Endodermal cell (in vitro differentiated cells): ENCODE measurements around the gene GALNT14. TPM values are rescaled to one million over a fixed set of nuclear protein-coding genes. Genes with fewer than 3 reads are reported as not detected.

Experiments
- DNase-seq: peaks from one replicate; pipeline ENCODE4 v3.0.0-alpha.2; 2017
- H3K27ac ChIP-seq: 2 replicates; pipeline ENCODE4 v1.5.1; 2013; ENCODE audit warnings: mild to moderate bottlenecking, low read depth, low read length, moderate library complexity
- H3K27me3 ChIP-seq: 2 replicates; pipeline ENCODE4 v1.6.1; 2013; ENCODE audit warnings: mild to moderate bottlenecking, low read length, moderate library complexity; ENCODE audit not compliant: insufficient read depth, control insufficient read depth, poor library complexity, severe bottlenecking
- H3K36me3 ChIP-seq: 2 replicates; pipeline ENCODE4 v1.7.0; 2013; ENCODE audit warnings: mild to moderate bottlenecking, low read length, moderate library complexity; ENCODE audit not compliant: control insufficient read depth, insufficient read depth
- H3K4me1 ChIP-seq: one replicate; pipeline ENCODE4 v1.7.0; 2013; ENCODE audit warnings: low read length; ENCODE audit not compliant: control insufficient read depth, insufficient read depth
- H3K4me3 ChIP-seq: 2 replicates; pipeline ENCODE4 v1.5.1; 2013; ENCODE audit warnings: mild to moderate bottlenecking, low read length, moderate library complexity
- H3K9ac ChIP-seq: 2 replicates; pipeline ENCODE4 v1.6.1; 2013; ENCODE audit warnings: mild to moderate bottlenecking, low read length, moderate library complexity; ENCODE audit not compliant: poor library complexity, severe bottlenecking; ENCODE audit errors: extremely low read depth
- H3K9me3 ChIP-seq: 2 replicates; pipeline ENCODE4 v1.6.1; 2013; ENCODE audit warnings: mild to moderate bottlenecking, low read length, moderate library complexity; ENCODE audit not compliant: control insufficient read depth
- H3K27ac Mint-ChIP-seq: 2 replicates; pipeline ENCODE4 v1.8.0; 2020; ENCODE audit warnings: mixed read lengths
- H3K27me3 Mint-ChIP-seq: 2 replicates; pipeline ENCODE4 v1.8.0; 2021; ENCODE audit warnings: mild to moderate bottlenecking, mixed read lengths; ENCODE audit not compliant: insufficient read depth
- H3K36me3 Mint-ChIP-seq: 2 replicates; pipeline ENCODE4 v1.8.0; 2020; ENCODE audit warnings: low read depth, mixed read lengths
- H3K4me1 Mint-ChIP-seq: 2 replicates; pipeline ENCODE4 v1.8.0; 2020; ENCODE audit warnings: mixed read lengths
- H3K4me3 Mint-ChIP-seq: 2 replicates; pipeline ENCODE4 v1.8.0; 2020; ENCODE audit warnings: mild to moderate bottlenecking, moderate library complexity, mixed read lengths
- H3K9me3 Mint-ChIP-seq: 2 replicates; pipeline ENCODE4 v1.8.0; 2020; ENCODE audit warnings: mild to moderate bottlenecking, mixed read lengths
- WGBS, 2 experiments: methylation state at CpG; one replicate each; pipeline versions ENCODE4 v1.1.5 to v1.1.7; 2013; ENCODE audit warnings: missing lambda C conversion rate in 2 of 2, mixed read lengths in 1 of 2; ENCODE audit not compliant: insufficient coverage in 1 of 2, insufficient read length in 1 of 2; 5-methylcytosine and 5-hydroxymethylcytosine counted together
- total RNA-seq, 2 donors: library from RNA; stranded (reverse); fragmentation: NEBNext Ultra II Directional in 1 of 2; extraction: Animal tissue kit (Norgen Biotek cat#: 25700) in 1 of 2; gene quantifications; 2 replicates in 1 of 2; 3 replicates in 1 of 2; pipeline ENCODE4 v1.2.1, GENCODE V29; 2021
- TF ChIP-seq, protein P1 (sequence below): fragments of 200-600 bp; sonication (generic); conservative IDR thresholded peaks from 2 replicates; pipeline ENCODE4 v1.5.0; 2021; ENCODE audit warnings: antibody characterized with exemption, mild to moderate bottlenecking

The GALNT14 gene
- total RNA-seq, 2 donors from 2014 or later: 1.4 TPM

DNA sequence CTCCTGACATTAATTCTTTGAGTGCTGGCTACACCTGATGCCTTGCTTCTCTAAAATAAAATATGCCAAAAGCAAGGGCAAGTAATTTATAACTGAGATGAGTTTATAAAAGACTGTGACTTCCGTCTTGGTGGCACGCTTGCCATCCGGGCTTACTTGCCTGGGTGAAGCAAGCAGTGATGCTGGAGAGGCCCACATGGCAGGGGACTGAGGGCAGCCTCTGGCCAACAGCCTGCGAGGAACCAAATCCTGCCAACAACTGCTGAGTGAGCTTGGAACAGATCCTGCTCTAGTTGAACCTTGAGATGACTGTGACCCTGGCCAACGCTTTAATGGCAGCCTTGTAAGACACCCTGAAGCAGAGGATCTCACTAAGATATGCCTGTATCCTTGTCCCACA is 234.9 kb downstream of the GALNT14 start:
- Histone ChIP-seq H3K36me3 (no peaks in the 10 kb centered on the region), H3K4me1 (no peaks in the 10 kb centered on the region), H3K9ac (no peak overlapping the region), H3K4me3 (no peak overlapping the region), H3K9me3 (peaks cover 7% of the 10 kb centered on the region), H3K27ac (no peak overlapping the region), H3K27me3 (no peaks in the 10 kb centered on the region)
- Mint-ChIP-seq H3K9me3 (peaks cover 14% of the 10 kb centered on the region), H3K27ac (no peak overlapping the region), H3K4me3 (no peak overlapping the region), H3K27me3 (no peaks in the 10 kb centered on the region), H3K4me1 (no peaks in the 10 kb centered on the region), H3K36me3 (no peaks in the 10 kb centered on the region)
- DNase-seq: no peak
- TF ChIP-seq, protein P1, sequence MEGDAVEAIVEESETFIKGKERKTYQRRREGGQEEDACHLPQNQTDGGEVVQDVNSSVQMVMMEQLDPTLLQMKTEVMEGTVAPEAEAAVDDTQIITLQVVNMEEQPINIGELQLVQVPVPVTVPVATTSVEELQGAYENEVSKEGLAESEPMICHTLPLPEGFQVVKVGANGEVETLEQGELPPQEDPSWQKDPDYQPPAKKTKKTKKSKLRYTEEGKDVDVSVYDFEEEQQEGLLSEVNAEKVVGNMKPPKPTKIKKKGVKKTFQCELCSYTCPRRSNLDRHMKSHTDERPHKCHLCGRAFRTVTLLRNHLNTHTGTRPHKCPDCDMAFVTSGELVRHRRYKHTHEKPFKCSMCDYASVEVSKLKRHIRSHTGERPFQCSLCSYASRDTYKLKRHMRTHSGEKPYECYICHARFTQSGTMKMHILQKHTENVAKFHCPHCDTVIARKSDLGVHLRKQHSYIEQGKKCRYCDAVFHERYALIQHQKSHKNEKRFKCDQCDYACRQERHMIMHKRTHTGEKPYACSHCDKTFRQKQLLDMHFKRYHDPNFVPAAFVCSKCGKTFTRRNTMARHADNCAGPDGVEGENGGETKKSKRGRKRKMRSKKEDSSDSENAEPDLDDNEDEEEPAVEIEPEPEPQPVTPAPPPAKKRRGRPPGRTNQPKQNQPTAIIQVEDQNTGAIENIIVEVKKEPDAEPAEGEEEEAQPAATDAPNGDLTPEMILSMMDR: no peak
- 89 to 96% methylated on average over 5 of the region's 5 CpGs for WGBS, 2 experiments

DNA sequence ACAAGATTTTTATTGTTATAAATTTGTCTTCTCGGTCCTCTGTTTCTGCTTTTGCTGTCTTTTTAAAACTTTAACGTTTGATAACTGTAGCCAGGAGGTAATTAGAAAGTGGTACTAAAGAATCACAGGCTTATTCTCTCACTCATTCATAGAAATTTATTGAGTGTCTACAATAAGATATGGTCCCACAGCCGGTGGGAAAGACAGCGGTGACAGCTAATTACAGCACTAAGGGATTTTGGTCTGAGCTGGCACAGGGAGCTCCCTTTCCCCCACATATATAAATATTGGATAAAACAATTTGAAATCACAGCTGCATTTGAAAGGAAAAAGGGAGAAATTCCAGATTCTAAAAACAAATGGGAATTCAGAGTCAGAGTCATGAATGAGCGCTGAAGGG is 237.9 kb downstream of the GALNT14 start:
- H3K4me1 ChIP-seq: no peaks in the 10 kb centered on the region
- Mint-ChIP-seq H3K9me3 (peaks cover 14% of the 10 kb centered on the region), H3K4me3 (no peak overlapping the region), H3K27me3 (no peaks in the 10 kb centered on the region), H3K36me3 (no peaks in the 10 kb centered on the region), H3K27ac (no peak overlapping the region), H3K4me1 (no peaks in the 10 kb centered on the region)
- H3K27ac ChIP-seq: no peak overlapping the region
- no peak for DNase-seq
- no peak overlapping the region for H3K4me3 ChIP-seq
- peaks cover 7% of the 10 kb centered on the region for H3K9me3 ChIP-seq
- H3K27me3 ChIP-seq: no peaks in the 10 kb centered on the region
- no peak overlapping the region for H3K9ac ChIP-seq
- TF ChIP-seq, protein P1: no peak
- H3K36me3 ChIP-seq: no peaks in the 10 kb centered on the region
- 99 to 100% methylated on average over 1 to 5 of the region's 5 CpGs for WGBS, 2 experiments

DNA sequence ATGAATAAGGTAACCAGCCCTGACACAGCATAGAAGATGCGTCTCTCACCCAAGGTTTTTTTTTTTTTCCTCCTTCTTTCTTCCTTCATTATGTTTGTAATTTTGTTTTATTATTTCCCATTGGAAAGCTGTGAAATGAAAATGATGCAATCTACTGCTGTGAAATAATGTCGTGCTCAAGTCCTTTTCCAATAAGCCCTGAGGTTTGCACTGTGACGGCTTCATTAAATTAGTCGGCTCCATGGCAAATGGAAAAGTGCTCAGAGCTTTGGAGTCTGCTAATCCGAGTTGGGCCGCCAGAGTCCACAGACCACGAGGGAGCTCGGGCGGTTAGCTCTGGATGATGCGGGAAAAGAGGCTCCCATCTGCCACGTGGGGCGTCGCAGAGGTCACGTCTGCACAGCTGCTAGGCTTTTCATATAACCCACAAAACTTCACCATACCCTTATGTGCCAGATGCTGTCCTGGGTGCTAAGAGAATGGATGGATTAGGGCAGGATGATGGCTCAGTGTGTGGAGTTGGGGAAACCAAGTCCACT is 238.7 kb downstream of the GALNT14 start:
- H3K27me3 ChIP-seq: no peaks in the 10 kb centered on the region
- Mint-ChIP-seq H3K4me3 (no peak overlapping the region), H3K27ac (no peak overlapping the region), H3K4me1 (peaks cover 5% of the 10 kb centered on the region), H3K27me3 (peaks cover 4% of the 10 kb centered on the region), H3K36me3 (no peaks in the 10 kb centered on the region), H3K9me3 (peaks cover 14% of the 10 kb centered on the region)
- H3K4me1 ChIP-seq: no peaks in the 10 kb centered on the region
- H3K27ac ChIP-seq: no peak overlapping the region
- H3K9me3 ChIP-seq: peaks cover 7% of the 10 kb centered on the region
- peak; percentile 30 for DNase-seq
- H3K36me3 ChIP-seq: no peaks in the 10 kb centered on the region
- H3K4me3 ChIP-seq: no peak overlapping the region
- 81 to 87% methylated on average over 8 to 13 of the region's 14 CpGs for WGBS, 2 experiments
- no peak overlapping the region for H3K9ac ChIP-seq
- TF ChIP-seq, protein P1: no peak
